Measurements from ENCODE around the gene BLTP2.

DNA sequence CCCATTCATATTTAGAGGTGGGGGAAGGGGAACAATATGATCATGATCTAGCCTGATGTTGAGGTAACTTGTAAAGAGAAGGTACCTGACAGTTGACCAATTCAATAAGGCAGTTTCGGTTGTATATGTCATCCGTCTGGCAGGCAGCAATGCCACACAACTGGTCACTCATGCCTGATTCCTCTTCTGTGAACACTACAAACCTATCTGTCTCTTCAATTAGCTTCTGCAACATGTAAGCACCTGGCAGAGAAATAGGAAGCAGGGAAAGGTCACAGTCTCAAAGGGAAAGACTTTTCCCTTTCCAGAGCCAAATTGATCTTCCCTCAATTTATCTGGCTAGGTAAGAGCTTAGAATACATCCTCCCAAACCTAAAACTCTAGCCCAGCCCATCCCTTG, 20.8 kb downstream of the BLTP2 start:
- TF ChIP-seq, protein P1, sequence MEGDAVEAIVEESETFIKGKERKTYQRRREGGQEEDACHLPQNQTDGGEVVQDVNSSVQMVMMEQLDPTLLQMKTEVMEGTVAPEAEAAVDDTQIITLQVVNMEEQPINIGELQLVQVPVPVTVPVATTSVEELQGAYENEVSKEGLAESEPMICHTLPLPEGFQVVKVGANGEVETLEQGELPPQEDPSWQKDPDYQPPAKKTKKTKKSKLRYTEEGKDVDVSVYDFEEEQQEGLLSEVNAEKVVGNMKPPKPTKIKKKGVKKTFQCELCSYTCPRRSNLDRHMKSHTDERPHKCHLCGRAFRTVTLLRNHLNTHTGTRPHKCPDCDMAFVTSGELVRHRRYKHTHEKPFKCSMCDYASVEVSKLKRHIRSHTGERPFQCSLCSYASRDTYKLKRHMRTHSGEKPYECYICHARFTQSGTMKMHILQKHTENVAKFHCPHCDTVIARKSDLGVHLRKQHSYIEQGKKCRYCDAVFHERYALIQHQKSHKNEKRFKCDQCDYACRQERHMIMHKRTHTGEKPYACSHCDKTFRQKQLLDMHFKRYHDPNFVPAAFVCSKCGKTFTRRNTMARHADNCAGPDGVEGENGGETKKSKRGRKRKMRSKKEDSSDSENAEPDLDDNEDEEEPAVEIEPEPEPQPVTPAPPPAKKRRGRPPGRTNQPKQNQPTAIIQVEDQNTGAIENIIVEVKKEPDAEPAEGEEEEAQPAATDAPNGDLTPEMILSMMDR (IDR thresholded peaks at IDR 0.05; ENCODE audit: low read length): no peak
- no peak for TF ChIP-seq EZH2 (optimal IDR thresholded peaks at IDR 0.05; ENCODE audit: low read depth, low read length)
